Measurements from ENCODE around the gene SH3PXD2A.

SH3PXD2A gene

DNA sequence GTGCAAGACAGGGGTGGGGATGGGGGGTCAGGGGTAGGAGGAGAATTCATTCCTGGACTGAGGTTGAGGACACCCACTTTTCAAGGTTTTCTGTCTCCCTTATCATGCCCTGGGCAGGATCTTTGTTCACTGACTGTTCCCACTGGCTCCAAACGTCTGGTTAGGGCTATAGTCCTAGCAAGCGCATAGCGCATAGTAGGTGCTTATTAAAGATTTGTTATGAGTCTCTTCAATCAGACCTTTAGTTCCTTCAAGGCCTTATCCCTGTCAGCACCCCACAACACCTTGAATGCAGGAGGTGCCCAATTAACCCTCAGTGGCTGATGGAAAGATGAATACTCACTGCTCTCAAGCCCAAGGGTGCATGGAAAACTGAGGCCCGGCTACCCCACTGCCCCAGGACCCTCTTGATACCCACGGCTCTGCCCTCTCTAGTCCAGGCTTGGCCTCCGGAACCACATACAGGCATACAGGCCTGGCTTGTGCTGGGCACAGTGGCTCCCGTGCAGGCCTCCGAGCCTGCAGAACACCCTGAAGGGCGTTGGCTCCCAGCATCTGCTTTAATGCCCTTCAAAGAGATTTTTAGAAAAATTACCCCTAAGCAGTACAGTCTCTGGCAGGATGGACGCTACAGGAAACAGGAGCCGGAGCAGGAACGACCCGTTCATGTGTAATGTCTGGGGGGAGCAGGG is 177.7 kb downstream of the SH3PXD2A start:
- Histone ChIP-seq H3K27me3 (ENCODE audit: insufficient read depth, low read depth) (no peaks in the 10 kb centered on the region), H3K9ac (no peak overlapping the region), H3K4me1 (ENCODE audit: low read depth, poor library complexity, severe bottlenecking) (peaks cover 32% of the 10 kb centered on the region), H3K4me2 (peak overlapping the region; percentile 40; the same call in 1 of the 2 replicates), H3K27ac (no peak overlapping the region), H2AFZ (ENCODE audit: low read depth) (peak overlapping the region; percentile 49), H4K20me1 (ENCODE audit: insufficient read depth) (no peaks in the 10 kb centered on the region), H3K79me2 (ENCODE audit: insufficient read depth, low read depth) (no peaks in the 10 kb centered on the region), H3K36me3 (ENCODE audit: insufficient read depth) (no peaks in the 10 kb centered on the region), H3K4me3 (IDR thresholded peaks at IDR 0.05; ENCODE audit: insufficient read depth, low read depth, low read length) (no peak overlapping the region)
- TF ChIP-seq, protein P1, sequence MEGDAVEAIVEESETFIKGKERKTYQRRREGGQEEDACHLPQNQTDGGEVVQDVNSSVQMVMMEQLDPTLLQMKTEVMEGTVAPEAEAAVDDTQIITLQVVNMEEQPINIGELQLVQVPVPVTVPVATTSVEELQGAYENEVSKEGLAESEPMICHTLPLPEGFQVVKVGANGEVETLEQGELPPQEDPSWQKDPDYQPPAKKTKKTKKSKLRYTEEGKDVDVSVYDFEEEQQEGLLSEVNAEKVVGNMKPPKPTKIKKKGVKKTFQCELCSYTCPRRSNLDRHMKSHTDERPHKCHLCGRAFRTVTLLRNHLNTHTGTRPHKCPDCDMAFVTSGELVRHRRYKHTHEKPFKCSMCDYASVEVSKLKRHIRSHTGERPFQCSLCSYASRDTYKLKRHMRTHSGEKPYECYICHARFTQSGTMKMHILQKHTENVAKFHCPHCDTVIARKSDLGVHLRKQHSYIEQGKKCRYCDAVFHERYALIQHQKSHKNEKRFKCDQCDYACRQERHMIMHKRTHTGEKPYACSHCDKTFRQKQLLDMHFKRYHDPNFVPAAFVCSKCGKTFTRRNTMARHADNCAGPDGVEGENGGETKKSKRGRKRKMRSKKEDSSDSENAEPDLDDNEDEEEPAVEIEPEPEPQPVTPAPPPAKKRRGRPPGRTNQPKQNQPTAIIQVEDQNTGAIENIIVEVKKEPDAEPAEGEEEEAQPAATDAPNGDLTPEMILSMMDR (conservative IDR thresholded peaks at IDR 0.05; ENCODE audit: low read depth, low read length), result no peak

DNA sequence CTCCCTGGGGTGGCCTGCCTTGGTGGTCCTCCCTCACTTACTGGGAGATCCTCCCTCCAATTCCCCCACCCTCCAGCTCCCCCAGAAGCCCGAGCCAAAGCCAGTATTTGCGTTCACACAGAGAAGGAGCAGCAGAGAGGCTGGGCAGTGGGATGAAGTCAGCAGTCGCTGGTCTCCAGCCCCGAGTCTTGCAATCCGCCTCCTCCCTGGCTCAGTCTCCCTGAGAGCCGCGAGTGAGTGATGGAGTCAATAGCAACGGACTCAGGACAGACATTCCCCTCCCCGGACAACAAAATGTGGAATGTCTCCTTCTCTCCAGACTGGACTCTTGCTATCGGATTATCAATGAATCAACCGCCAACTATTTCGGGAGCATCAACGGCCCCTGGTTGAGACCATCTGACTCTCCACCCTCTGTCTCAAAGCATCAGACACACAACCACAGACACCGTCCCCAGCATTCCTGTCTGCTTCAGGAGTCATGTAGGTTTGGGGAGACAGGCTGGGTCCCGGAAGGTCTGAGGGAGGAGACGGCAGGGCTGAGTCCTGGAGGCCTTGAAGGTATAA is 178.4 kb downstream of the SH3PXD2A start:
- no peak overlapping the region for H3K4me2 ChIP-seq
- no peaks in the 10 kb centered on the region for H3K36me3 ChIP-seq (ENCODE audit: insufficient read depth)
- no peak overlapping the region for H3K9ac ChIP-seq
- H2AFZ ChIP-seq (ENCODE audit: low read depth), result no peak overlapping the region
- H3K27me3 ChIP-seq (ENCODE audit: insufficient read depth, low read depth), result no peaks in the 10 kb centered on the region
- peaks cover 32% of the 10 kb centered on the region for H3K4me1 ChIP-seq (ENCODE audit: low read depth, poor library complexity, severe bottlenecking)
- TF ChIP-seq, protein P1 (conservative IDR thresholded peaks at IDR 0.05; ENCODE audit: low read depth, low read length), result no peak
- no peak overlapping the region for H3K4me3 ChIP-seq (IDR thresholded peaks at IDR 0.05; ENCODE audit: insufficient read depth, low read depth, low read length)
- no peaks in the 10 kb centered on the region for H3K79me2 ChIP-seq (ENCODE audit: insufficient read depth, low read depth)
- H4K20me1 ChIP-seq (ENCODE audit: insufficient read depth), result no peaks in the 10 kb centered on the region
- no peak overlapping the region for H3K27ac ChIP-seq

DNA sequence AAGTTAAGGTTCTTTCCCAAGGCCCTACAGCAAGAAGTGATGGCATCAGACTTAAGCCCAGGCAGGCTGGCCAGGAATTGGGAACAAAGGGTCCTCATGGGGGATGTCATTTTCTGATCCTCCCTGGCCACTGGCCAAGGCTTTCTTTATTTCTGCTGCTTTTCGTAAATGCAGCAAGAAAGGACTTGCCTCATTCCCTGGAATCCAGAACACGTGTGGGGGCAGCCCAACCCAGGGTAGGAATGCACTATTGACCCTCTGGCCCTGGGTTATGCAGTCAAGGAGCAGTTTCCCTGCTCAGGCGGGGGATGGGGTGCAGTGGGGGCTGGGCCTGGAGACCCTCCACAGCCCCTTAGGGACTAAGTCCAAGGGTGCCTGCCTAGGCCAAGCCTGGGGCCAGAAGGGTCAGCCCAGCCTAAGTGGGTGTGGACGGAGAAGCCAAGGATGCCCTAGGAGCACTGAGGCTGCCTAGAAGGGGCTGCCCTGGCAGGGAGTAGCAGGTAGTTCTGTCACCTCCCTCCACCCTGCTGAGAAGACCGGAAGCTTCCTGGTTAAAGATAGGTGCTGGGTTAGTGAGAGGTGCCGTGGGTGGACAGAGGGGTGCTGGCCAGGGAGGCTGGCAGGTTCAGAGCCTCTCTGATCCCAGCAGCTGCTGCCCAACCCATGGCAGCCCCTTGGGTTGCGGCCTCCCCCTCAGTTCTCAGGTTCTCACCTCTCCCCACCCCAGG is 179.2 kb downstream of the SH3PXD2A start:
- no peak overlapping the region for H3K9ac ChIP-seq
- H3K27ac ChIP-seq, result no peak overlapping the region

DNA sequence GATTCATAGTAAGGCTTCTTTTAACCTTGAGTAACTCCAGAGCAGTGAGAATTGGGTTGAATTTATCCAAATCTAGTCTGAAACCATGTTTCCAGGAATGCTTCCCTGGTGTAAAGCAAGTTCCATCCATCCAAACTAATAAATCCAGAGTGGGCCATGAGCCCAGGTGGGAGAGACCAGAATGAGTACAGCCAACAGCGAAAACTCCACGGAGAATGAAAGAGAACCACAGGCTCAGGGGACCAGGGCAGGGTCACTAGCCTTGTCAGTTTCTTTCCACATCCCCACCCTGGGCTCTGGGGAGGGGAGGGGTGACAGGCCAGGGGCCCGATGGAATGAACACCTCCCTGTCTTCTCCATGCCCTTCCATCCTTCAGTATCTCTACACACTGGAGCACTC is 181.8 kb downstream of the SH3PXD2A start:
- Histone ChIP-seq H4K20me1 (ENCODE audit: insufficient read depth) (no peaks in the 10 kb centered on the region), H3K4me1 (ENCODE audit: low read depth, poor library complexity, severe bottlenecking) (peaks cover 11% of the 10 kb centered on the region), H3K27ac (no peak overlapping the region), H3K36me3 (ENCODE audit: insufficient read depth) (no peaks in the 10 kb centered on the region), H3K9ac (no peak overlapping the region), H3K27me3 (ENCODE audit: insufficient read depth, low read depth) (no peaks in the 10 kb centered on the region), H2AFZ (ENCODE audit: low read depth) (no peak overlapping the region), H3K4me3 (IDR thresholded peaks at IDR 0.05; ENCODE audit: insufficient read depth, low read depth, low read length) (no peak overlapping the region), H3K79me2 (ENCODE audit: insufficient read depth, low read depth) (no peaks in the 10 kb centered on the region), H3K4me2 (no peak overlapping the region)
- TF ChIP-seq, protein P1 (conservative IDR thresholded peaks at IDR 0.05; ENCODE audit: low read depth, low read length), result no peak

More for the DNA sequence above, 179.2 kb downstream of the SH3PXD2A start:
- no peak overlapping the region for H3K4me3 ChIP-seq (IDR thresholded peaks at IDR 0.05; ENCODE audit: insufficient read depth, low read depth, low read length)
- H3K4me2 ChIP-seq, result no peak overlapping the region
- H4K20me1 ChIP-seq (ENCODE audit: insufficient read depth), result no peaks in the 10 kb centered on the region
- H3K4me1 ChIP-seq (ENCODE audit: low read depth, poor library complexity, severe bottlenecking), result peaks cover 32% of the 10 kb centered on the region
- no peaks in the 10 kb centered on the region for H3K36me3 ChIP-seq (ENCODE audit: insufficient read depth)
- H3K79me2 ChIP-seq (ENCODE audit: insufficient read depth, low read depth), result no peaks in the 10 kb centered on the region
- no peaks in the 10 kb centered on the region for H3K27me3 ChIP-seq (ENCODE audit: insufficient read depth, low read depth)
- TF ChIP-seq, protein P1 (conservative IDR thresholded peaks at IDR 0.05; ENCODE audit: low read depth, low read length), result no peak
- no peak overlapping the region for H2AFZ ChIP-seq (ENCODE audit: low read depth)

All from KMS-11 (cell line).